Cardiac septum (tissue), 1 donor: Measurements from ENCODE around the gene PLAC8. TPM values are rescaled to one million over a fixed set of nuclear protein-coding genes. Genes with fewer than 3 reads are reported as not detected.
"Not testable (repeated sequence)": the region's sequence is repeated elsewhere in the genome, so short reads cannot be mapped to it uniquely, and the experiment has no call there.

Experiments used
- DNase-seq: peaks from one replicate; pipeline ENCODE4 v3.0.0-alpha.2; 2020; ENCODE audit warnings: low spot score
- intact Hi-C: fragments of 100-400 bp; cut with DNase I; formaldehyde crosslinking; loops from one replicate; pipeline ENCODE4 v1.14.0; 2022
- long read RNA-seq: library from polyadenylated mRNA; unstranded; transcript quantifications from one replicate; pipeline ENCODE4 v2.0.0, GENCODE V29; 2021
- total RNA-seq: library from RNA; stranded (reverse); fragmentation: NEBNext Ultra II Directional; extraction: Animal tissue kit (Norgen Biotek cat#: 25700); gene quantifications from one replicate; pipeline ENCODE4 v1.2.1, GENCODE V29; 2021
- donor health status: DM: no; HTN: no; CAD: no.

Gene PLAC8, protein sequence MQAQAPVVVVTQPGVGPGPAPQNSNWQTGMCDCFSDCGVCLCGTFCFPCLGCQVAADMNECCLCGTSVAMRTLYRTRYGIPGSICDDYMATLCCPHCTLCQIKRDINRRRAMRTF
- total RNA-seq = 1.2 TPM
- long read RNA-seq = 0 reads

DNA sequence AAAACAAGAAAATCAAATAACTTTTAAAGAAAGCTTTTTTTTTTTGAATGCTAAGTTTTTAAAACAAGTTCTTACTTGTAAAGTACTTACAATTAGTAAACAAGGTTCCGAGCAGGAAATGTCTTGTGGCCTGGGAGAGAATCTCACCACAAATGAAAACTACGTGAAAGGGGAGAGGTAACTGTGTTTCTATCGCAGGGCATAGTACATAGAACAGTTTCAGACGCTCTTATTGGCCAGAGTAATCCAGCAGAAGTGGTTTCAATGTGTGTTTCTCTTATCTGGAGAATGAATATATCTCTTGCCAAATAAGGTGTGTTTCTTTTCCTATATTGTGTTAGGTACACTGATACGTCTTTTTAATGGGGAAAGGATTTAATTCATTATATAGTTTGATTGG, at the start of gene PLAC8:
TSS of gene PLAC8 (minus strand) at position 154 of the 400 bp plus-strand sequence. CDS start 6,808 bp downstream, outside the sequence.
- intact Hi-C loops = no loop called here
- no peak for DNase-seq

DNA sequence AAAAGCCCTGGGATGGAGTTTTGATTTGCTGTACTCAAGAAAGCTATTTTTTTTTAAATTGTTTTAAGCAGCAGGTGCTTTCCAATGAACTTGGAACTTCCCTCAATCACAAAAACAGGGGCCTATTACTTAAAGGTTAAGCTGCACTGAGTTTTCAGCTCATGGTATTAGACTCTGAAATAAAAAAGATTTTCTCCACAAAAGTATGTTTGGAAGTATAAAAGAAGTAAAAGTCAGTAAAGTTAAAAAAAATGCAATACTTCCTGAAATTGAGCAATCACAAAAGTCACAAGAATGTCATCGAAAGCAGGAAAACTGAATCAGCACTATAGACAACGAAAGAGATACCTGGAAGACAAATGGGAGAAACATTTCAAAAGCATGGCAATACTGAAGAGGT, 38.9 kb upstream of the PLAC8 start:
- DNase-seq = no peak
- intact Hi-C loops = no loop called here

DNA sequence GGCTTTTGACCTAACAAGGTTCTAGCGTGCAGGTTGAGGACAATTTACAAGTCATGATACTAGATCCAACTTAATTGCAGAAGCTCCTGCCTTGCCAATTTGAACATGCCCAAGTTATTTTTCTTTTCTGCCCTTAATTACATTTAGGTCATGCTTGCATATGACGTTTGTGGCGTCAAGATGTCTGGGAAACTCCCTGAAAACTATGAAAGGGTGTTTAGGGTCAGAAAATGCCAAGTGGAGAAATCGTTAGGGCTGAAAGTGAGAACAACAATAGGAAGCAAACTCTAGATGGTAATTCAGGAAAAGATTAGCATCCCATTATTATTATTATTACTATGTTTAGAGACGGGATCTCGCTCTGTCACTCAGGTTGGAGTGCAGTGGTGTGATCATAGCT, 38.2 kb upstream of the PLAC8 start:
- no peak for DNase-seq
- intact Hi-C loops = no loop called here

DNA sequence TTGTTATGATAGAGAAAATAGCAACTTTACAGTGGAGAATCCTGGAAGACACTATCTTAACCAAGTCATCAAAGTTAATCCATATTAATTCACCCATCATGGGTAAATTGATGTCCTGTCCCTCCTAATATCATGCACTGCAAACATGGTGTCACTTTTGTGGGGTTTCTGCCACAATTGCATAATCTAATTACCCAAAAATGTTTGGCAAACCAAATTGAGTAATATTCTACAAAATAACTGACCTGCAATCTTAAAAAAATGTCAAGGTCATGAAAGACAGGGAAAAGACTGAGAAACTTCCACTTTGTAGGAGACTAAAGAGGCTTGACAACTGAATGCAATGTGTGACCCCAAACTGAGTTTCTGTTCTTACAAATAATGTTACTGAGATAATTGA, 37.1 kb upstream of the PLAC8 start:
- intact Hi-C loops = no loop called here
- DNase-seq = no peak

DNA sequence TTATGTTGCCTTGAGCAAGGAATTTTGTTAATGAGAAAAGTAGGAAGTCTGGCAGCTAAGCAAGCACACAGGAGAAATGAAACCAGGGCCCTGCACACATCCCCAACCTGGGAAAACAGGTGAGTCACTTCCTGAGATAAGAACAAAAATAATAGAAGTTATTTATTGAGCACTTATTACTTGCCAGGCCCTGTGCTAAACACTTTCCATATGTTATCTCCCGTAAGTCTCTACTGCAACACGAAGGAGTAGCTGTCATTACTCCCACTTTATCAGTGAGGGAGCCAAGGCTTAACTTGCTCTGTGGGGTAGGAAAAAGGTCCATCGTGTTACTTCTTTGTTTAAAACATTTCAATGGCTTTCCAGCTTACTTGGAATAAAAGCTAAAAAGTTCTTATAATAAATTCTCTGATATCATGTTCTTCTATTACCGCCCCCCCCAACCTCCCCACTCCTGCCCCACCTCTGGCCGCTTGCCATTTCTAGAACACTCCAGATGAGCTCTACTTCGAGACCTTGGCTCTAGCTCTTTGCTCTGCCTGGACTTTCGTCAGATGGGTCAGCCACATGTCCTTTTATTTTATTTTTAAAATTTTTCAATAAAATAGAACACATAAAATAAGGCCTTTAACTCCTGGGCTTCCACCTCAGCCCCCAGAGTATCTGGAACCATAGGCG, 36.3 kb upstream of the PLAC8 start:
- DNase-seq = no peak
- intact Hi-C loops = no loop called here

DNA sequence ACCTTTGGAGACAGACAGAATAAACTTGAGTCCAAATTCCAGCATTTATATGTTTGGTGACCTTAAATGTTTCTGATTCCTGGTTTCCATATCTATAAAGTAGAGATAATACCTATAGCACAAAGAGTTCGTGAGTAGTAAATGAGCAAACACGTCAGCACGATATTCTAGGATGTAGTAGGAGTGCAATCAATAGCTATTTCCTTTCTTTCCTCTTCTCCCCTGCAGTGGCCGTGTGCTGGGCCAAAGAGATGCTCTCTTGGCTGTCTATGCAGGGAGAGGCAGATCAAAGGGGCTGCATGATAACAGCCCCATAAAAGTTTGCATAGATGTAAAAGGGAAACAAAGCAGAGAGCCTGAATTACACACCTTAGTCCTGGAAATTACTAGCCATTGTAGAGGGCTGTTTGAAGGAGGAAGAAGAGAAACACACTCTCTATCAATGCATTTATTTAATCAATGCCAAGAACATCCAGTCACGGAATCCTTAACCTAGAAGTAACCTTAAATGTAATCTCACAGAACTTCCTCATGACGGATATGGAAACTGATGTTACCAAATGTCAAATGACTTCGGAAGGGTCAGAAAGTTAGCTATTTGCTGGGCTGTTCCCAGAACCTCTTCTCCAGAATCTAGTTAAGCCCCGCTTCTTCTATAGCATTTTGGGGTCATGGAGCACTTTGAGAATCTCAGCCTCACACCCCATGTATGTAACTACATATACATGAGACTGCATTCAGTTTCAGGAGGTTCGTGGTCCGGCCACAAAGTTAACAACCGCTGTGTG, 35.5 kb upstream of the PLAC8 start:
- intact Hi-C loops = no loop called here
- no peak for DNase-seq

DNA sequence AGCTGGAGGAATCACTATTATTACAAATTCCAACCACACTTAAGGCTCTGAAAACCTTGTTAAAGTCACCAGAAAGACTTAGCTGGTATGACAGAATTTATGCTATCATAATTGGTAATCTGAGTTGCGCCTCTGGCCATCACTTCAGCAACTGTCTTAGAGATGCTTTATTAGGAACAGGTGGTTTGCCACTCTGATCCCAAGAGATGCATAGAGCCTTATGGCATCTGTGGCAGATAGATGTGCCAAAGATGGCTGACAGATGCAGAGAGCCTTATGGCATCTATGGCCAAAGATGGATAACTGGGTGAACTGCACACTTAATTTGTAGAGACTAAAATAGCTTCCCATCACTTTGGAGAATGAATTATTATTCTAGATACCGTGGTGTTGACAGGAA, 32.3 kb upstream of the PLAC8 start:
- intact Hi-C loops = no loop called here
- DNase-seq = no peak

DNA sequence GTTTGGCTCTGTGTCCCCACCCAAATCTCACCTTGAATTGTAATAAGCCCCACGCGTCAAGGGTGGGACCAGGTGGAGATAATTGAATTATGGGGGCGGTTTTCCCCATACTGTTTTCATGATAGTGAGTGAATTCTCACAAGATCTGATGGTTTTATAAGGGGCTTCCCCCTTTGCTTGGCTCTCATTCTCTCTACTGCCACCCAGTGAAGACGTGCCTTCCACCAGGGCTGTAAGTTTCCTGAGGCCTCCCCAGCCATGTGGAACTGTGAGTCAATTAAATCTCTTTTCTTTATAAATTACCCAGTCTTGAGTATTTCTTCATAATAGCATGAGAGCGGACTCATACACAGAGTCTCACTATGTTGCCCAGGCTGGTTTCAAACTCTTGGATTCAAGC, 31.2 kb upstream of the PLAC8 start:
- intact Hi-C loops, DNase-seq: not testable (repeated sequence)

DNA sequence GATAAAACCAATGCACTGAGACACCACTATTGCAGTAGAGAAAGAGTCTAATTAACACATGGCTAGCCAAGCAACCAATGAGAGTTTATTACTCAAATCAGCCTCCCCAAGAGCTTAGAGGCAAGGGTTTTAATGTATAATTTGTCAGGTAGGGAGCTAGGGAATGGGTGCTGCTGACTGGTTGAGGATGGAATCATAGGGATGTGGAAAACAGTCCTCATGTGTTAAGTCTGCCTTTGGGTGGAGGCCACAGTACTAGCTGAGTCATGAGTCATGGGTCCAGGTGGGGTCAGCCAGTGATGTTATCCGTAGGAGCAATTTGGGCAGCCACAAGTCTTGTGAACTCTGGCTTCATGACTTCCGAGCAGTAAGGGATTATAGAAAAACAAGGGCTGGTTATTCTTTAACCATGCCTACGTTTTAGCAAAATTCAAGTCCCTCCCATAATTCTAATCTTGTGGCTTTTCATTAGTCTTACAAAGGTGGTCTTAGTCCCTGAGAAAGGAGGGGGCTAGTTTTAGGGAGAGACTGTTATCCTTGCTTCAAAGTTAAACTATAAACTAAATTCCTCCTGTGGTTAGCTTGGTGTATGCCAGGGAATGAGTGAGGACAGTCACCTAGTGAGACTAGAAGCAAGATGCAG, 25.1 kb upstream of the PLAC8 start:
- intact Hi-C loops = no loop called here
- no peak for DNase-seq

DNA sequence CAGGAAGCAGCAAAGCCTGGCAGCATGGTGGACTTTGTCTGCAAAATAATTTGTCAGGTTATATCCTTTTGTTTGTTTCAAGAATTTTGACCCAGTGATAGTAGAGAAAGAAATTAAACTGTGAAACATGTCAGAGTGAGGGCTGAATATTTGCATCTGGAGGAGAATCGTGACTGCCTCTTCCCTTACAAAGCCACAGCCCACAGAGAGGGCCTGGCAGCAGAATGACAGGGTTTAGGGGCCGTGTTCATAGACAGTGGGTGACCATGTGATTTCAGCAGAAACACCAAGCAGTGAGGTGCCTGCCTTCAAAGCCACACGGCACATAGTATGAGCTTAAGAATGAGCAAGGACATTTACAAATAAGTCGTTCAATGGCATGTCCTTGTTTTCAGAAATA, 24.4 kb upstream of the PLAC8 start:
- intact Hi-C loops = no loop called here
- DNase-seq = no peak

DNA sequence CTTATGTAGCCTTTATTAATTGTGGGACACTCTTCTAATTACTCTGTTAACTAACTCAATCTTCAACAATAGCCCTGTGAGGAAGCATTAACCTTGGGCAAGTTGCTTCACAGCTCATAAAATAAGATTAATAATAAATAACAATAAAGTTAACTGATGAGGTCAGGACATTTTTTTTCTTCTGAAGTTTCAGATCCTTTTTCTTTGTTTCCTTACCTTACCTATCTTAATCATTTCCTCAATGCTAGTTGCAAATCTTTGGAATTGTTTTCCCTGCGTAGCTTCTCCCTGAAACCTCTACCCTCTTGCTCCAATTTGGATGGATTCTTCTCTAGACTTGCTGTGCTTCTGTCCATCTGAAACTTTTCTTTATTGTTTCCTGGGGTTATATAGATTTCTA, 17.5 kb upstream of the PLAC8 start:
- intact Hi-C loops = no loop called here
- no peak for DNase-seq

DNA sequence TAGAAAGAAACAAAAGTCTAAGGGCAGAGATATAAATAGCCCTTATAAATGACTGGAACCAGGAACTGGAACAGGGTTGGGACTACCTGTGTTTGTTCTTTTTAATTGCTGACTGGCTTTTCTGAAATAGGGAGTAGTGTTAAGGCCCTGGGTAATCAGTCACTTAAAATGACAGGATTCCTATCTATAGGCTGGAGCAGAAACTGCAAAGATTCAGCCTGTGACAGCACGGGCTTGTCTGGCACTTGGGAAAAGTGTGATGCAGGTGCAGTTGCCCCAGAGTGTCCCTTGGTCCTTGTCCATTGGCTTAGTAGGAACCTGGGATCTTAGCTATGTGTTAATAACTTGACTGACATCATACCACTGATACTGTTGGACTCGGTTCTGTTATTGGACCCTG, 14.7 kb upstream of the PLAC8 start:
- DNase-seq = no peak
- intact Hi-C loops = no loop called here

DNA sequence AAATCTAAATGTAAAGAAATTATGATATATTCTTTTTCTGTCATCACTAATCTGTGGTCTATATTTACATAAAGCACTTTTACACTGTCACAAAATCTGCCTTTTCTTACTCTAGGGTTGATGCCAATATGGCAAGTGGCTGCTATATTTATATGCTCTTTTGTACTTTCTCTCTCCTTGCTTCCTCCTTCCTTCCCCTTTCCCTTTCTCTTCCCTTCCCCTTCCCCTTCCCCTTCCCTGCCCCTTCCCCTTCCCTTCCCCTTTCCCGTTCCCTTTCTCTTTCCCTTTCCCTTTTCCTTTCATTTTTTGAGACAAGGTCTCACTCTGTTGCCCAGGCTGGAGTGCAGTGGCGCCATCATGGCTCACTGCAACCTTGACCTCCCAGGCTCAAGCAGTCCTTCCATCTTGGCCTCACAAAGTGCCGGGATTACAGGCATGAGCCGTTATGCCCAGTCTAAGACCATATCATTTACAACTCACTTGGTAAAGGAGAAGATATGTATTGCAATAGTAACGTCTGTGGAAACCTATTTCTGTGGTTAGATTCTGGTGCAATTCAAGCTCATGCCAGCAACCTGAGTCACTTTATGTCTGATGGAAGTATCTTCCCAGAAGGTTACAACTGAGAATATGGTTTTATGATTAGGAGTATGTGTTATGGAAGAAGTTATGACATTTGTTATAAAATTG, 13.9 kb upstream of the PLAC8 start:
- intact Hi-C loops = no loop called here
- DNase-seq = no peak

DNA sequence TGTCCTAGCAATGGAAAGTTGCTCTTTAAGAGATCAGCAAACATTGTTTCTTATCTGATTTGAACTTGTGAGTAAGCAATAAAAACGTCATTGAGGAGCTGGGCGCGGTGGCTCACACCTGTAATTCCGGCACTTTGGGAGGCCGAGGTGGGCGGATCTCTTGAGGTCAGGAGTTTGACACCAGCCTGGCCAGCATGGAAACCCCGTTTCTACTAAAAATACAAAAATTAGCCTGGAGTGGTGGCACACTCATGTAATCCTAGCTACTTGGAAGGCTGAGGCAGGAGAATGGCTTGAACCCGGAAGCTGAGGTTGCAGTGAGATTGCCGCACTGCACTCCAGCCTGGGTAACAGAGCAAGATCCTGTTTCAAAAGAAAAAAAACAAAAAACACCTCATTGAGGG, 11.2 kb upstream of the PLAC8 start:
- intact Hi-C loops = no loop called here
- no peak for DNase-seq

DNA sequence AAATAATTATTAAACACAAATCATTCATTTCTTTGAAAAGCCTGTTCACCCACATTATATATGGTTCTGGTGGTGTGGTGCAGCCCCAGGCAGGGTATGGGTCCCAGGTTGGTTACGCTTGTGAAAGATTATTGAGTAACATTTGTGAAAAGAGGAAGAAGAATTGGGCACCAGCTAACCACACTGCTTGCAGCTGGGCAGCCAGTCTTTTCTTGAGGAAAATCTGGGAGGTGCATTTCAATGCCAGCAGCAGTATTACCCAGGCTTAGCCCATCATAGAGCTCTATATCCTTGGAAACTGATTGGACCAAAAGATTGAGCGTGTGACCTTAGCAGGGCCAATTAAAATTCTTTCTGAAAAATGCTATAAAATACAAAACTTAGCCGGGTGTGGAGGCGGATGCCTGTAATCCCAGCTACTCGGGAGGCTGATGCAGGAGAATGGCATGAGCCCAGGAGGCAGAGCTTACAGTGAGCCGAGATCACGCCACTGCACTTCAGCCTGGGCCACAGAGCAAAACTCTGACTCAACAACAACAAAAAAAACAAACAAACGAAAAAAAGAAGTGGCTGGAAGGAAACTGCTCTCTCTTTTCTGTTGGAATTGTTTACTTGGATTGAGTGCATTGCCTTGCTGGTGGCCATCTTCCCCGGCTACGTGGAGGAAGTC, 9.7 kb upstream of the PLAC8 start:
- DNase-seq = no peak
- intact Hi-C loops = no loop called here

DNA sequence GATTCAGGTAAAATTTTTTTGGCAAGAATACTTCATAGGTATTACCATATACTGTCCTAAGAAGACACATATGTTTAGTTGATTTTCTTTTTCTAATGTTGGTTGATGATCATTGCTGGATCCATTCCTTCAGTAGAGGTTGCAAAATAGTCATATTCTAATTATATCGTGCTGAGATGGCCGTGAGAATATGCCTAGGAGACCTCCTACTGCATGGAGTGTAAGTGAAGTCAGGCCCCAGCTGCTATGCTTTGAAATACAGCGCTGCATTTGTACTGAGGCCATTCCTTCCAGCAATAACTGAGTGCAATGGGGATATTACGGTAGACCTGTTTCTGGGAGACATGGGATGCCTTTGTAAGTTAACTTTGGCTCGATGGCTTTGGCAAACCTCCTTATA, 6.7 kb upstream of the PLAC8 start:
- intact Hi-C loops = no loop called here
- DNase-seq = no peak

DNA sequence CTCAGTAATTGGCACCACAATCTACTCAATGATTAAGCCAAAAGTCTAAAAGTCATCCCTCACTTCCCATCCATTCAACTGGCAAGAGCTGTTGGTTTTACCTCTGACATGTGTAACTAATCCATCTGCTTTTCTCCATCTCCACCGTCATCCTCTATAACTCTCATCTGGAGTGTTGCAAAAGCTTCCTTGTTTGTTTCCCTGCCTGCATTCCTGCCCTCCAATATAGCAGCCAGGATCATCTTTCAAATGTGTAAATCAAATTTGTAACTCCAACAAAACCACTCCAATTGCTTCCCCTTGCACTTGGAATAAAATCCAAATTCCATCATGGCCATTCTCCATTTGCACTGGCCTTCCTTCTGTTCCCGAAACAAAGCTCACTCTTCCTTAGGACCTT, 4.3 kb upstream of the PLAC8 start:
- intact Hi-C loops = no loop called here
- no peak for DNase-seq

DNA sequence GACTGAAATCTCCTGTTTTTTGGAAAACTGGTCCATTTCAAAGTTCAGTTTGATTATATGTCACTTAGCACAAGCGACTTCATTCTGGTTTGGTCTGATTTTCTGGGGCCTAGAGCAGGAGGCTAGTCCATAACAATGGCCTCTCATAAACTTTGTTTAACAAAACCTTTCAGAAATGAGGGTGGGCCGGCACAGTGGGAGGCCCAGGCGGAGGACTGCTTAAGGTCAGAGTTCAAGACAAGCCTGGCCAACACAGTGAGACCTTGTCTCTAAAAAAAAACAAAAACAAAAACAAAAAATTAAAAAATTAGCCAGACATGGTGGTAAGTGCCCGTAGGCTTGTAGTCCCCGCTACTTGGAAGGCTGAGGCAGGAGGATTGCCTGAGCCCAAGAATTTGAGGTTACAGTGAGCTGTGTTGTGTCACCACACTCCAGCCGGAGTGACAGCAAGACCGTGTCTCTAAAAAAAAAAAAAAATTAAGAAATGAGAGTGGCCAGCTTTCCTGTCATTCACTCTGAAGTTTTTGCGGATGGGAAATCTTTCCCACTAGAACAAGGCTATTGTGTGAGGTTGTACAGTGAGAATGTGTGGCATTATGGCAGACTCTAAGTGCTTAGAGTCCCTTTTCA, 1.2 kb upstream of the PLAC8 start:
- no peak for DNase-seq
- intact Hi-C loops = no loop called here

DNA sequence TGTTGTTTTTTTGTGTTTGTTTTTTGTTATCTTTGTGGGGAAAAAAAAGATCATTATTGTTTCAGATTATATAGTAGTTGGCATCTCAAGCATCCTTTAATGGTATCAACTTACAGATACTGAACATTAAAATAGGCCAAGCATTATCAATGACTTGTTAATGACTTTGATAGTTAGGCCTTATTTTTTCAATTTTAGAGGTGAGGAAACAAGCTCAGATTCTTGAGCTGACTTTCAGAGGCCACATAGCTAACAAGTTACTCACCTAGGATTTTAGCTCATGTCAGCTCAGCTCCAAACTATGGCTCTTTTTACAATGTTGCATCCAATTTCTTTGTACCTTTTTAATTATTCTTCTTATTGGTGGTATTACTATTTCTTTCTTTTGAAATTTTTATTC, 471 bp upstream of the PLAC8 start:
- intact Hi-C loops = no loop called here
- no peak for DNase-seq
